ENCODE data around the gene CCDC97. TPM values are rescaled to one million over a fixed set of nuclear protein-coding genes. Genes with fewer than 3 reads are reported as not detected.

Gene CCDC97
- total RNA-seq, 2 experiments from 2014 or later = 33.5 to 36.1 TPM

DNA sequence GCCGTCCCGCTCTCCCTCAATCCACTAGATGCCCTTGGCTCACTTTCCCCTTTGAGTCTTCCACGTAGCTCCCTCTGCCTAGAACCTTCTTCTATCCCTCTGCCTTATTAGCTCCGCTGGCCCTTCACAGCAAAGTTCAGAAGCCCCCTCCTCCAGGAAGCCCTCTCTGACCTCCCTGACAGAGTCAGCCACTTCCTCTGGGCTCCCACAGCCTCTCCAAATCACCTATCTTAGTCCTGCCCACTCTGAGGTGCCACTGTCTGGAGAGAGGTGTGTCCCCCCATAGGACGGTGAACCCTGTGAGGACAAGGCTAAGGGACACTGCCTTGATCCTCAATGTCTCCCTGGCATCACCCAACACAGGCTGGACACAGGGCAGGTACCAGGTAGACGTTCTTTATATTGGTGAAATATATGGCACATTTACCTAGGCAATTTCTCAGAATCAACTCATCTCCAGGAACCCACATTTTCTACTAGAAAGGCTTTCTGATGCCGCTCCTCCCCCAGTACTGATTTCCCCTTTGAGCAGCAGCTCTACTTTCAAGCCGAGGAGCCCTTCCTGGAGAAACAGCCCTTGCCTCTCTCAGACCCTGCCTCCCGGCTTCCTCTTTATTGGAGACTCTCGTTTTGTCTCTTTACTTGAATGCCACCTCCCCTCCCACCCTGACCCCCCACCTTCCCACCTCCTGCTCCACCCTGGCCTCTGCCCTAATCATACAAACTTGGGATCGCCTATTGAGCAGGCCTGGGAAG lies 47.2 kb downstream of the CCDC97 start:
- H3K4me3 Mint-ChIP-seq = peak overlapping the region; percentile 64
- ATAC-seq (peak; percentile 6), DNase-seq (peak; percentile 66)

GRCh38 chr19:41357746-41358145 lies 47.8 kb downstream of the CCDC97 start:
- no peak for ATAC-seq

More for the DNA sequence above, 47.2 kb downstream of the CCDC97 start:
- H3K27ac Mint-ChIP-seq = peak overlapping the region; percentile 95
- peaks cover 27% of the 10 kb centered on the region for H3K36me3 Mint-ChIP-seq (ENCODE audit: low read depth)
- H3K4me1 Mint-ChIP-seq (ENCODE audit: low read depth) = peaks cover 59% of the 10 kb centered on the region
- no peaks in the 10 kb centered on the region for H3K9me3 Mint-ChIP-seq (ENCODE audit: insufficient read depth)
- no peaks in the 10 kb centered on the region for H3K27me3 Mint-ChIP-seq (ENCODE audit: low read depth)
- POLR2A ChIA-PET = interaction anchor here (1.0 to 2.7 kb wide), 5 partner anchors 7 to 209 kb away, joined by 3 to 12 read pairs (median 4); partner anchors contain the start of genes B9D2 and EXOSC5
- CTCF ChIA-PET = interaction anchor here (0.8 to 1.4 kb wide), 4 partner anchors 48 to 551 kb away, joined by 3 to 6 read pairs (median 3); no protein-coding TSS in a partner anchor

DNA sequence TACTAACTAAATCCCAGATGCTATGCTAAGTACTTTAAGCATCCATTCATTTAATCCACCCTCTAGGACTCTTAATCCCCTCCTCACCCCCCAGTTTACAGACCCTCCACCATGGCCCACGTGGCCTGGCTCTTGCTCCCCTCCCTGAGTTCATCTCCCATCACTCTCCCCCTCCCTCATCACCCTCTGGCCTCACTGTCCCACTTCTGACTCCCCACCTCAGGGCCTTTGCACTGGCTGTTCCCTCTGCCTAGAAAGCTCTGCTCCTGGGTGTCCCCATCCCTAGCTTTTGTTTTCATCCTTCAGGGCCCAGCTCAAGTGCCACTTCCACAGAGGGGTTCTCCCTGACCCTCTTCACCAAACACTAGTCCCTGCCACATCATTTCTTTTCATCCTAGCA lies 49.8 kb downstream of the CCDC97 start:
- peak overlapping the region; percentile 30 for H3K27ac Mint-ChIP-seq
- ATAC-seq (no peak), DNase-seq (no peak)
- ChIA-PET CTCF (no interaction called here), POLR2A (no interaction called here)
- H3K4me3 Mint-ChIP-seq = no peak overlapping the region
- H3K36me3 Mint-ChIP-seq (ENCODE audit: low read depth) = peaks cover 27% of the 10 kb centered on the region
- no peaks in the 10 kb centered on the region for H3K27me3 Mint-ChIP-seq (ENCODE audit: low read depth)
- peaks cover 67% of the 10 kb centered on the region for H3K4me1 Mint-ChIP-seq (ENCODE audit: low read depth)
- no peaks in the 10 kb centered on the region for H3K9me3 Mint-ChIP-seq (ENCODE audit: insufficient read depth)

More at GRCh38 chr19:41357746-41358145, 47.8 kb downstream of the CCDC97 start:
- Mint-ChIP-seq H3K4me3 (peak overlapping the region; percentile 64), H3K36me3 (ENCODE audit: low read depth) (peaks cover 28% of the 10 kb centered on the region), H3K9me3 (ENCODE audit: insufficient read depth) (no peaks in the 10 kb centered on the region), H3K4me1 (ENCODE audit: low read depth) (peaks cover 64% of the 10 kb centered on the region), H3K27me3 (ENCODE audit: low read depth) (no peaks in the 10 kb centered on the region), H3K27ac (peak overlapping the region; percentile 95)
- CTCF ChIA-PET = interaction anchor here (1.2 kb wide), 1 partner anchor 552 kb away, joined by 3 read pairs; no protein-coding TSS in a partner anchor
- DNase-seq = no peak
- POLR2A ChIA-PET = interaction anchor here (1.0 kb wide), 2 partner anchors 39 to 208 kb away, joined by 3 to 4 read pairs; partner anchors contain the start of gene EXOSC5

GRCh38 chr19:41362143-41362847 lies 52.3 kb downstream of the CCDC97 start:
- CTCF ChIA-PET = interaction anchor here (2.9 kb wide), 1 partner anchor 10 kb away, joined by 31 read pairs; the partner anchor contains the start of gene TGFB1
- H3K9me3 Mint-ChIP-seq (ENCODE audit: insufficient read depth) = no peaks in the 10 kb centered on the region

DNA sequence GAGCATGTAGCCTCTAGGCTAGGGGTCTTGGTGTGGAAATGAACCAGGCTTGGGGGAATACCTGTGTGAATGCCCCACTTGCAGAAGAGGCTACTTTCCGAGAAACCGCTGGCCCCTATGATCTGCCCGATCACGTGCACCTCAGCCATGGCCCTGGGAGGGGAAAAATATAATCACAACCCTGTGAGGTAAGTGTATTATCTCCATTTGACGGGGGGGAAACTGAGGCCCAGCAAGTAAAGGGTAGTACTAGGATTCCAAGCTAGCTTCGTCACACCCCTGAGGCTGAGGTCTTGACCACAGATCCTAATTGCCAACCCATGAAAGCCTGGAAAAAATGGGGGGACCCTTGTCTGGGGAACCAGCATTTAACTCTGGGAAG lies 53.4 kb downstream of the CCDC97 start:
- Mint-ChIP-seq H3K36me3 (ENCODE audit: low read depth) (peaks cover 11% of the 10 kb centered on the region), H3K27me3 (ENCODE audit: low read depth) (no peaks in the 10 kb centered on the region), H3K4me3 (peak overlapping the region; percentile 93), H3K9me3 (ENCODE audit: insufficient read depth) (no peaks in the 10 kb centered on the region), H3K4me1 (ENCODE audit: low read depth) (peaks cover 39% of the 10 kb centered on the region), H3K27ac (peak overlapping the region; percentile 99)
- DNase-seq = no peak
- ATAC-seq = no peak
- CTCF ChIA-PET = interaction anchor here (0.7 to 3.6 kb wide), 12 partner anchors 8 to 208 kb away, joined by 3 to 35 read pairs (median 6); partner anchors contain the start of genes CCDC97, DMAC2, HNRNPUL1 and TGFB1
- POLR2A ChIA-PET = interaction anchor here (1.3 to 3.7 kb wide), 3 partner anchors 8 to 38 kb away, joined by 3 to 27 read pairs (median 12); no protein-coding TSS in a partner anchor

More at GRCh38 chr19:41362143-41362847, 52.3 kb downstream of the CCDC97 start:
- Mint-ChIP-seq H3K27me3 (ENCODE audit: low read depth) (no peaks in the 10 kb centered on the region), H3K36me3 (ENCODE audit: low read depth) (peaks cover 12% of the 10 kb centered on the region), H3K4me3 (peak overlapping the region; percentile 93), H3K4me1 (ENCODE audit: low read depth) (peaks cover 47% of the 10 kb centered on the region), H3K27ac (peak overlapping the region; percentile 99)
- ATAC-seq (no peak), DNase-seq (no peak)
- POLR2A ChIA-PET = interaction anchor here (3.7 kb wide), 1 partner anchor 10 kb away, joined by 27 read pairs; no protein-coding TSS in a partner anchor

- no peaks in the 10 kb centered on the region for H3K9me3 Mint-ChIP-seq (ENCODE audit: insufficient read depth)
- peak within 1 kb of the TSS; percentile 99 for H3K27ac Mint-ChIP-seq
- DNase-seq (peak; percentile 99), ATAC-seq (peak; percentile 96)
- peaks cover 37% of the 10 kb centered on the region for H3K4me1 Mint-ChIP-seq (ENCODE audit: low read depth)
- peak within 1 kb of the TSS; percentile 93 for H3K4me3 Mint-ChIP-seq
- peaks cover 11% of the 10 kb centered on the region for H3K36me3 Mint-ChIP-seq (ENCODE audit: low read depth)
- H3K27me3 Mint-ChIP-seq (ENCODE audit: low read depth) = no peaks in the 10 kb centered on the region
- ChIA-PET CTCF (interaction anchor here (1.0 to 3.6 kb wide), 13 partner anchors 8 to 232 kb away, joined by 3 to 35 read pairs (median 5); partner anchors contain the start of genes CCDC97, DMAC2, HNRNPUL1 and TGFB1), POLR2A (interaction anchor here (0.9 to 3.7 kb wide), 7 partner anchors 8 to 101 kb away, joined by 3 to 27 read pairs (median 3); partner anchors contain the start of genes DMAC2 and HNRNPUL1)
These were observed 54.0 kb downstream of the CCDC97 start, which contains the start of gene B9D2 for GRCh38 chr19:41363753-41364523. Gene B9D2, minus strand, starts transcription at chr19:41364149. Its CDS starts 630 bp downstream, at chr19:41363519.

- peaks cover 10% of the 10 kb centered on the region for H3K36me3 Mint-ChIP-seq (ENCODE audit: low read depth)
- POLR2A ChIA-PET = interaction anchor here (0.9 to 3.7 kb wide), 7 partner anchors 9 to 102 kb away, joined by 3 to 27 read pairs (median 3); partner anchors contain the start of genes DMAC2 and HNRNPUL1
- CTCF ChIA-PET = interaction anchor here (1.0 to 3.6 kb wide), 12 partner anchors 9 to 231 kb away, joined by 3 to 35 read pairs (median 6); partner anchors contain the start of genes CCDC97, DMAC2, HNRNPUL1 and TGFB1
- DNase-seq (no peak), ATAC-seq (no peak)
- peak overlapping the region; percentile 93 for H3K4me3 Mint-ChIP-seq
- no peaks in the 10 kb centered on the region for H3K9me3 Mint-ChIP-seq (ENCODE audit: insufficient read depth)
- H3K27ac Mint-ChIP-seq = peak overlapping the region; percentile 99
- no peaks in the 10 kb centered on the region for H3K27me3 Mint-ChIP-seq (ENCODE audit: low read depth)
- H3K4me1 Mint-ChIP-seq (ENCODE audit: low read depth) = peaks cover 35% of the 10 kb centered on the region
These were observed 54.8 kb downstream of the CCDC97 start for GRCh38 chr19:41364524-41365391.

DNA sequence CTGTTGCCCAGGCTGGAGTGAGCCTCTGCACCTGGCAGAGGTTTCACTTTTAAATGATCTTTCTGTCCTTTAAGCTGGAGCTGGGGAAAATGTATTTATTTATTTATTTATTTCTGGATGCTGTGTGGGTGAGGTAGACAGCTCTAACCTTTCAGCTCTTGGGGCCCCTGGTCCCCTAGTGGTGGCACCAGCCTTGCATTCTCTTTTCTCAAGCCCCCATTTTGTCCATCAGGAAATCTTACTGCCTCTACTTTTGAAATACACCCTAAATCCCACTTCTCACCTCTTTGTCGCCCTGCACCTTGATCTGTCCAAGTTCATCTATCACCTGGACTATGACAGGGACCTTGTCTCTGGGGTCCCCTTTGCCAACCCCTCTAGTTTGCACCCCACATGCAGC lies 56.1 kb downstream of the CCDC97 start:
- Mint-ChIP-seq H3K4me3 (no peak overlapping the region), H3K27ac (peak overlapping the region; percentile 6), H3K4me1 (ENCODE audit: low read depth) (peaks cover 26% of the 10 kb centered on the region), H3K36me3 (ENCODE audit: low read depth) (peaks cover 7% of the 10 kb centered on the region), H3K9me3 (ENCODE audit: insufficient read depth) (no peaks in the 10 kb centered on the region), H3K27me3 (ENCODE audit: low read depth) (no peaks in the 10 kb centered on the region)
- ChIA-PET CTCF (interaction anchor here (0.9 to 3.6 kb wide), 7 partner anchors 10 to 103 kb away, joined by 3 to 35 read pairs (median 4); partner anchors contain the start of gene CCDC97), POLR2A (no interaction called here)
- DNase-seq (peak; percentile 46), ATAC-seq (no peak)

- H3K27ac Mint-ChIP-seq = no peak overlapping the region
- ChIA-PET POLR2A (no interaction called here), CTCF (interaction anchor here (0.7 to 1.7 kb wide), 3 partner anchors 15 to 104 kb away, joined by 3 to 5 read pairs (median 4); no protein-coding TSS in a partner anchor)
These were observed 57.9 kb downstream of the CCDC97 start for GRCh38 chr19:41367848-41368301.

DNA sequence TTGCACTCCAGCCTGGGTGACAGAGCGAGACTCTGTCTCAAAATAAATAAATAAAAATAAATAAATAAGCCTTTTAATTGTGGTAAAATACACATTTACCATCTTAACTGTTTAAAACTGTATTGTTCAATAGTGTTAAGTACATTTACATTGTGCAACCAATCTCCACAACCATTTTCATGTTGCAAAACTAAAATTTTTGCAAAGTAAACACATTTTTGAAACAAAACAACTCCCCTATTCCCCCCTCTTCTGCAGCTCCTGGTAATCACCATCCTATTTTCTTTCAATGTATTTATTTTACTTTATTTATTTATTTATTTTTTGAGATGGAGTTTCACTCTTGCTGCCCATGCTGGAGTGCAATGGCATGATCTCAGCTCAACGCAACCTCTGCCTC lies 59.8 kb downstream of the CCDC97 start:
- ChIA-PET CTCF (no interaction called here), POLR2A (no interaction called here)
- Mint-ChIP-seq H3K36me3 (ENCODE audit: low read depth) (no peaks in the 10 kb centered on the region), H3K4me1 (ENCODE audit: low read depth) (peaks cover 14% of the 10 kb centered on the region), H3K4me3 (no peak overlapping the region), H3K9me3 (ENCODE audit: insufficient read depth) (no peaks in the 10 kb centered on the region), H3K27me3 (ENCODE audit: low read depth) (no peaks in the 10 kb centered on the region), H3K27ac (no peak overlapping the region)
- DNase-seq = no peak
- ATAC-seq = no peak

More at GRCh38 chr19:41367848-41368301, 57.9 kb downstream of the CCDC97 start:
- no peak overlapping the region for H3K4me3 Mint-ChIP-seq
- peaks cover 24% of the 10 kb centered on the region for H3K4me1 Mint-ChIP-seq (ENCODE audit: low read depth)
- H3K27me3 Mint-ChIP-seq (ENCODE audit: low read depth) = no peaks in the 10 kb centered on the region
- DNase-seq = no peak
- H3K9me3 Mint-ChIP-seq (ENCODE audit: insufficient read depth) = no peaks in the 10 kb centered on the region
- peaks cover 3% of the 10 kb centered on the region for H3K36me3 Mint-ChIP-seq (ENCODE audit: low read depth)
- ATAC-seq = no peak
